PC-3 (cell line): ENCODE results near the gene UBR4. TPM values are rescaled to one million over a fixed set of nuclear protein-coding genes. Genes with fewer than 3 reads are reported as not detected.

ENCODE experiments used
- ATAC-seq: fragments of 200-7000 bp; cut with Tn5 transposase; 2 replicates; pipeline ENCODE4 v1.9.1; 2020; ENCODE audit warnings: mild to moderate bottlenecking, moderate library complexity
- Bru-seq: library from RNA; stranded (reverse); fragments of 400-500 nt; gene quantifications from one replicate; lab custom pipeline; 2021; lab: Mats Ljungman, UMichigan
- BruChase-seq, 2 experiments: library from RNA; stranded (reverse); fragments of 400-500 nt; gene quantifications; one replicate each; lab custom pipeline; 2021; lab: Mats Ljungman, UMichigan
- BruUV-seq: library from RNA; stranded (reverse); fragments of 400-500 nt; replicated peaks from 2 replicates; lab custom pipeline; 2021; lab: Mats Ljungman, UMichigan
- CTCF ChIA-PET: fragments of 300-600 bp; sonication (Branson Sonifier 250); formaldehyde crosslinking; loops from one replicate; lab custom pipeline; 2022; ENCODE audit warnings: antibody characterized with exemption; lab: Charles Lee
- POLR2A ChIA-PET: fragments of 300-600 bp; sonication (Branson Sonifier 250); formaldehyde crosslinking; loops from one replicate; lab custom pipeline; 2022; ENCODE audit warnings: antibody characterized with exemption; ENCODE audit not compliant: unreplicated experiment; lab: Charles Lee
- DNase-seq: peaks from one replicate; pipeline ENCODE4 v3.0.0-alpha.2; 2015
- H2AFZ ChIP-seq: fragments of 300-600 bp; sonication (generic); 2 replicates; pipeline ENCODE4 v1.6.0; 2016; ENCODE audit warnings: antibody characterized with exemption, low read length
- H3F3A ChIP-seq: fragments of 300-600 bp; sonication (generic); one replicate; pipeline ENCODE4 v1.6.0; 2017; ENCODE audit warnings: antibody characterized with exemption, low read length, control low read depth, mild to moderate bottlenecking; ENCODE audit not compliant: unreplicated experiment
- H3K27ac ChIP-seq: fragments of 300-600 bp; sonication (generic); 2 replicates; pipeline ENCODE4 v1.5.1; 2016; ENCODE audit warnings: mild to moderate bottlenecking, low read length
- H3K27me3 ChIP-seq: fragments of 300-600 bp; sonication (generic); 2 replicates; pipeline ENCODE4 v1.6.1; 2016; ENCODE audit warnings: low read length, mixed read lengths
- H3K36me3 ChIP-seq: fragments of 300-600 bp; sonication (generic); 2 replicates; pipeline ENCODE4 v1.6.1; 2016; ENCODE audit warnings: low read depth, mixed run types, low read length, mixed read lengths
- H3K4me1 ChIP-seq: fragments of 300-600 bp; sonication (generic); 2 replicates; pipeline ENCODE4 v1.5.1; 2016; ENCODE audit warnings: low read length; ENCODE audit not compliant: insufficient read depth
- H3K4me2 ChIP-seq: fragments of 300-600 bp; sonication (generic); 2 replicates; pipeline ENCODE4 v1.6.0; 2016; ENCODE audit warnings: low read length
- H3K4me3 ChIP-seq: fragments of 300-600 bp; sonication (generic); 2 replicates; pipeline ENCODE4 v1.5.1; 2016; ENCODE audit warnings: mild to moderate bottlenecking, low read length, mixed read lengths
- H3K79me2 ChIP-seq: fragments of 300-600 bp; sonication (generic); 2 replicates; pipeline ENCODE4 v1.6.1; 2017; ENCODE audit warnings: low read length, mixed read lengths
- H3K9ac ChIP-seq: fragments of 300-600 bp; sonication (generic); 2 replicates; pipeline ENCODE4 v1.6.0; 2016; ENCODE audit warnings: mild to moderate bottlenecking, low read length
- H3K9me2 ChIP-seq: fragments of 300-600 bp; sonication (generic); replicated peaks from 2 replicates; pipeline ENCODE4 v1.6.1; 2016; ENCODE audit warnings: mixed run types, low read length, mixed read lengths
- H3K9me3 ChIP-seq: fragments of 300-600 bp; sonication (generic); 2 replicates; pipeline ENCODE4 v1.6.1; 2016; ENCODE audit warnings: low read length, mixed read lengths
- H4K20me1 ChIP-seq: fragments of 300-600 bp; sonication (generic); 2 replicates; pipeline ENCODE4 v1.6.1; 2016; ENCODE audit warnings: low read length, mixed read lengths
- EZH2 ChIP-seq: fragments of 300-600 bp; sonication (generic); IDR thresholded peaks from one replicate; pipeline ENCODE4 v1.6.1; 2017; ENCODE audit warnings: antibody characterized with exemption, mild to moderate bottlenecking, low read length; ENCODE audit not compliant: unreplicated experiment
- EZH2phosphoT487 ChIP-seq: fragments of 300-600 bp; sonication (generic); IDR thresholded peaks from 2 replicates; pipeline ENCODE4 v1.6.1; 2018; ENCODE audit warnings: mild to moderate bottlenecking, antibody characterized with exemption, low read length, borderline replicate concordance
- intact Hi-C: fragments of 100-400 bp; cut with micrococcal nuclease; formaldehyde crosslinking; loops from 2 replicates; pipeline ENCODE4 v1.9.0; 2023
- long read RNA-seq: library from polyadenylated mRNA; unstranded; transcript quantifications from one replicate; pipeline ENCODE4 v2.0.0, GENCODE V29; 2021; ENCODE audit not compliant: unreplicated experiment
- total RNA-seq: library from RNA; depleted of rRNA; stranded (reverse); fragments of >200 nt; gene quantifications from 2 replicates; pipeline ENCODE4 v1.2.3, GENCODE V29; 2014; rRNA removed
- TF ChIP-seq, protein P1 (sequence below): fragments of 300-600 bp; sonication (generic); conservative IDR thresholded peaks from 2 replicates; pipeline ENCODE4 v1.5.1; 2017; ENCODE audit warnings: antibody characterized with exemption, low read depth, mild to moderate bottlenecking, low read length

Gene UBR4
- 141 and 224 TPM in 2 replicates for total RNA-seq
- Bru-seq, nascent RNA = percentile 89 among the genes with signal in this experiment
- BruChase-seq, experiment 1, labeled RNA remaining after a 6-hour chase = percentile 92 among the genes with signal in this experiment
- percentile 89 among the genes with signal in this experiment for BruChase-seq, experiment 2, labeled RNA remaining after a 2-hour chase
- long read RNA-seq, transcript UBR4-203 (4 exons, 1,533 nt) = major isoform, 16 of 105 reads
- long read RNA-seq, partial matches to known transcripts = 67 of 105 reads
- long read RNA-seq, other reads (novel, unspliced or antisense) = 18 of 105 reads

DNA sequence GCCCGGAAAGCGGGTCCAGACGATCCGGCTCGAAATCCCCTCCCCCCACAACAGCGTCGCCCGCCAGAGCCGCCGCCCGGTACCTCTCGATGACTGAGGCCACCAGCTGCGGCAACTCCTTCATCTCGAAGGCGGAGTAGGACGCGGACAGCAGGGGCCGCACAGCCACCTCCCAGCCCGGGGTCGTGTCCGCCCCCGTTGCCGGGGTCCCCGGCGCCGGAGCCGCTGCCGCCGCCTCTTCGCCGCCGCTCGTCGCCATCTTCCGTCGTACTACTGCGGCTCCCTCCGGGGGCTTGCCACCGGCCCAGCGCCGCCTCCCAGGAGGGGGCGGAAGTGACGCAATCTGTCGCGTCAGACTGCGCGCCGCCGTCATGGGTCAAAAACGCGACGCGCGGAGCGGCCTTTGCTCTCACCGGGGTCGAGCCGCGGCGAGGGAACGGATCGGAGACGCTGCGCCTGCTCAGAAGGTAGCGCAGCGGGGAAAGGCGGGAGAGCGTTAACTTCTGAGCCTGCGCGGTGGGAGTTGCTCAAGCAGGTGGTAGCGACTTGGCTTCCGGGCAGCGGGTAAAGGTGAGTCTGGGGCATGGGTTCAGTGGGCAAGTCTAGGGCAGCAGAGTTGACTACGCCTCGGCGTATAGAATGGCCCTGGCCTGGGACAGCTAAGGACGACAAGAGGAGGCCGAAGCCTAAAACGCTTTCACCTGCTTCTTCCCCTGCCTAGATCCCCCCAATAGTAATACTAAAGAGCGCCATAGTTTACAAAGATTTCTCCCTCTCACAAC, at the start of gene UBR4:
Gene UBR4 (minus strand): TSS at position 277 of the 782 bp plus-strand sequence. CDS start 18 bp downstream, at position 259.
- Histone ChIP-seq H2AFZ (peak within 1 kb of the TSS; percentile 56), H3K9ac (peak within 1 kb of the TSS; percentile 80), H3F3A (no peaks in the 10 kb centered on the region), H3K4me2 (peak within 1 kb of the TSS; percentile 98), H3K27ac (peak within 1 kb of the TSS; percentile 60), H3K79me2 (peaks cover 94% of the 10 kb centered on the region), H4K20me1 (peaks cover 26% of the 10 kb centered on the region), H3K4me3 (peak within 1 kb of the TSS; percentile 94), H3K9me3 (no peaks in the 10 kb centered on the region), H3K9me2 (no peaks in the 10 kb centered on the region), H3K4me1 (peaks cover 34% of the 10 kb centered on the region), H3K27me3 (no peaks in the 10 kb centered on the region), H3K36me3 (peaks cover 16% of the 10 kb centered on the region)
- ChIA-PET CTCF (interaction anchor here (0.9 kb wide), 1 partner anchor 31 kb away, joined by 3 read pairs; no protein-coding TSS in a partner anchor), POLR2A (interaction anchor here (0.7 kb wide), 1 partner anchor 13 kb away, joined by 5 read pairs; no protein-coding TSS in a partner anchor)
- TF ChIP-seq EZH2phosphoT487 (no peak), EZH2 (no peak)
- TF ChIP-seq, protein P1, sequence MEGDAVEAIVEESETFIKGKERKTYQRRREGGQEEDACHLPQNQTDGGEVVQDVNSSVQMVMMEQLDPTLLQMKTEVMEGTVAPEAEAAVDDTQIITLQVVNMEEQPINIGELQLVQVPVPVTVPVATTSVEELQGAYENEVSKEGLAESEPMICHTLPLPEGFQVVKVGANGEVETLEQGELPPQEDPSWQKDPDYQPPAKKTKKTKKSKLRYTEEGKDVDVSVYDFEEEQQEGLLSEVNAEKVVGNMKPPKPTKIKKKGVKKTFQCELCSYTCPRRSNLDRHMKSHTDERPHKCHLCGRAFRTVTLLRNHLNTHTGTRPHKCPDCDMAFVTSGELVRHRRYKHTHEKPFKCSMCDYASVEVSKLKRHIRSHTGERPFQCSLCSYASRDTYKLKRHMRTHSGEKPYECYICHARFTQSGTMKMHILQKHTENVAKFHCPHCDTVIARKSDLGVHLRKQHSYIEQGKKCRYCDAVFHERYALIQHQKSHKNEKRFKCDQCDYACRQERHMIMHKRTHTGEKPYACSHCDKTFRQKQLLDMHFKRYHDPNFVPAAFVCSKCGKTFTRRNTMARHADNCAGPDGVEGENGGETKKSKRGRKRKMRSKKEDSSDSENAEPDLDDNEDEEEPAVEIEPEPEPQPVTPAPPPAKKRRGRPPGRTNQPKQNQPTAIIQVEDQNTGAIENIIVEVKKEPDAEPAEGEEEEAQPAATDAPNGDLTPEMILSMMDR = no peak
- BruUV-seq = no TSS peak
- peak; percentile 97 for DNase-seq
- ATAC-seq = peak; percentile 88
- intact Hi-C loops = no loop called here

- Histone ChIP-seq H2AFZ (no peak overlapping the region), H4K20me1 (peaks cover 14% of the 10 kb centered on the region), H3K79me2 (peaks cover 26% of the 10 kb centered on the region), H3K9me2 (no peaks in the 10 kb centered on the region), H3K4me2 (no peak overlapping the region), H3K27ac (no peak overlapping the region), H3K9ac (no peak overlapping the region), H3F3A (no peaks in the 10 kb centered on the region), H3K4me1 (peaks cover 8% of the 10 kb centered on the region), H3K9me3 (no peaks in the 10 kb centered on the region), H3K36me3 (peaks cover 58% of the 10 kb centered on the region), H3K27me3 (no peaks in the 10 kb centered on the region), H3K4me3 (no peak overlapping the region)
- DNase-seq (no peak), ATAC-seq (no peak)
- BruUV-seq = no TSS peak
- intact Hi-C loops = no loop called here
- POLR2A ChIA-PET = no interaction called here
- no peak for TF ChIP-seq EZH2
- no peak for TF ChIP-seq EZH2phosphoT487
- TF ChIP-seq, protein P1 = no peak
- CTCF ChIA-PET = no interaction called here
Observed at GRCh38 chr1:19258353-19258752, 48.3 kb upstream of the UBR4 start.
